ENCODE results near the gene NDUFV3.

NDUFV3 gene

GRCh38 chr21:42858957-42859890 is 33.9 kb upstream of the NDUFV3 start:
- in situ Hi-C loops (cut with HindIII; ENCODE audit: low sequenced_read_pairs): no loop called here
- TF ChIP-seq CTCF (IDR thresholded peaks at IDR 0.05; ENCODE audit: low read depth, low read length): no peak
- H3K4me3 ChIP-seq (ENCODE audit: low read depth, low read length): no peak overlapping the region
- DNase-seq (ENCODE audit: low read depth, low spot score): no peak

- no peak for TF ChIP-seq CTCF (IDR thresholded peaks at IDR 0.05; ENCODE audit: low read depth, low read length)
Observed at GRCh38 chr21:42859891-42860230, 33.2 kb upstream of the NDUFV3 start.

GRCh38 chr21:42860345-42860744 is 32.8 kb upstream of the NDUFV3 start:
- in situ Hi-C loops (cut with HindIII; ENCODE audit: low sequenced_read_pairs): no loop called here
- H3K4me3 ChIP-seq (ENCODE audit: low read depth, low read length): no peak overlapping the region
- no peak for DNase-seq (ENCODE audit: low read depth, low spot score)
- TF ChIP-seq CTCF (IDR thresholded peaks at IDR 0.05; ENCODE audit: low read depth, low read length): no peak

More at GRCh38 chr21:42859891-42860230, 33.2 kb upstream of the NDUFV3 start:
- H3K4me3 ChIP-seq (ENCODE audit: low read depth, low read length): no peak overlapping the region
- in situ Hi-C loops (cut with HindIII; ENCODE audit: low sequenced_read_pairs): no loop called here
- no peak for DNase-seq (ENCODE audit: low read depth, low spot score)

GRCh38 chr21:42861311-42861847 is 31.7 kb upstream of the NDUFV3 start:
- in situ Hi-C loops (cut with HindIII; ENCODE audit: low sequenced_read_pairs): no loop called here
- TF ChIP-seq CTCF (IDR thresholded peaks at IDR 0.05; ENCODE audit: low read depth, low read length): no peak
- DNase-seq (ENCODE audit: low read depth, low spot score): no peak
- no peak overlapping the region for H3K4me3 ChIP-seq (ENCODE audit: low read depth, low read length)

- no peak for DNase-seq (ENCODE audit: low read depth, low spot score)
- in situ Hi-C loops (cut with HindIII; ENCODE audit: low sequenced_read_pairs): no loop called here
- no peak for TF ChIP-seq CTCF (IDR thresholded peaks at IDR 0.05; ENCODE audit: low read depth, low read length)
- H3K4me3 ChIP-seq (ENCODE audit: low read depth, low read length): no peak overlapping the region
Observed at GRCh38 chr21:42861848-42862400, 31.2 kb upstream of the NDUFV3 start.

GRCh38 chr21:42862774-42863503 is 30.2 kb upstream of the NDUFV3 start:
- H3K4me3 ChIP-seq (ENCODE audit: low read depth, low read length): no peak overlapping the region
- no peak for TF ChIP-seq CTCF (IDR thresholded peaks at IDR 0.05; ENCODE audit: low read depth, low read length)
- DNase-seq (ENCODE audit: low read depth, low spot score): no peak
- in situ Hi-C loops (cut with HindIII; ENCODE audit: low sequenced_read_pairs): no loop called here

Data from astrocyte of the spinal cord (primary cell).